H1 (cell line): Measurements from ENCODE around the gene BOLA1. TPM values are rescaled to one million over a fixed set of nuclear protein-coding genes. Genes with fewer than 3 reads are reported as not detected.
"Not testable (repeated sequence)": the region's sequence is repeated elsewhere in the genome, so short reads cannot be mapped to it uniquely, and the experiment has no call there.

Experiments used
- CTCF ChIA-PET: fragments of 300-600 bp; sonication (Branson Sonifier 250); formaldehyde crosslinking; loops from one replicate; lab custom pipeline; 2021; ENCODE audit not compliant: partially characterized antibody; lab: Charles Lee
- POLR2A ChIA-PET: fragments of 300-600 bp; sonication (Branson Sonifier 250); formaldehyde crosslinking; loops from one replicate; lab custom pipeline; 2021; ENCODE audit warnings: inconsistent platforms; ENCODE audit not compliant: partially characterized antibody; lab: Charles Lee
- DNase-seq, 2 experiments: peaks; one replicate each; pipeline versions ENCODE4 v3.0.0 to v3.0.0-alpha.2; 2010 to 2022; ENCODE audit warnings: low spot score in 2 of 2, low read depth in 1 of 2, mixed read lengths in 1 of 2
- FAIRE-seq: peaks from 2 replicates; lab custom pipeline; 2011; peaks lifted over from hg19 to GRCh38; lab: Jason Lieb, UNC
- H2AFZ ChIP-seq: 2 replicates; pipeline ENCODE4 v1.8.1; 2012; ENCODE audit warnings: low read length, inconsistent platforms
- H2AK5ac ChIP-seq: 2 replicates; pipeline ENCODE4 v1.6.1; 2013; ENCODE audit warnings: low read depth, low read length
- H2BK120ac ChIP-seq: replicated peaks from 2 replicates; pipeline ENCODE3; 2013; ENCODE audit warnings: low read depth, low read length, inconsistent platforms
- H2BK12ac ChIP-seq: 2 replicates; pipeline ENCODE4 v1.6.1; 2013; ENCODE audit warnings: low read depth, low read length
- H2BK15ac ChIP-seq: 2 replicates; pipeline ENCODE4 v1.6.1; 2013; ENCODE audit warnings: low read length
- H2BK20ac ChIP-seq: 2 replicates; pipeline ENCODE4 v1.6.1; 2013; ENCODE audit warnings: low read length
- H2BK5ac ChIP-seq: 2 replicates; pipeline ENCODE4 v1.6.1; 2013; ENCODE audit warnings: low read depth, low read length
- H3K14ac ChIP-seq: 2 replicates; pipeline ENCODE4 v1.6.1; 2013; ENCODE audit warnings: inconsistent platforms; ENCODE audit not compliant: insufficient read length
- H3K18ac ChIP-seq: 2 replicates; pipeline ENCODE4 v1.6.1; 2013; ENCODE audit warnings: low read length; ENCODE audit errors: extremely low read depth
- H3K23ac ChIP-seq: 2 replicates; pipeline ENCODE4 v1.6.1; 2013; ENCODE audit warnings: inconsistent platforms; ENCODE audit not compliant: insufficient read length
- H3K23me2 ChIP-seq: 2 replicates; pipeline ENCODE4 v1.6.1; 2013; ENCODE audit warnings: low read depth, low read length
- H3K27ac ChIP-seq: 2 replicates; pipeline ENCODE4 v1.6.1; 2011; ENCODE audit warnings: low read depth, low read length, inconsistent platforms
- H3K27me3 ChIP-seq, 4 experiments: replicated peaks in 1 of 4; 1 replicate in 1 of 4; 2 replicates in 3 of 4; pipeline versions ENCODE4 v1.6.1 to v1.8.1; 2011 to 2013; ENCODE audit warnings: low read length in 3 of 4, mild to moderate bottlenecking in 3 of 4, inconsistent platforms in 2 of 4, mixed read lengths in 2 of 4, moderate library complexity in 1 of 4; ENCODE audit not compliant: control insufficient read depth in 3 of 4, insufficient read depth in 3 of 4; ENCODE audit errors: extremely low read depth in 1 of 4
- H3K36me3 ChIP-seq, 4 experiments: 2 replicates each; pipeline versions ENCODE4 v1.6.1 to v1.8.1; 2011 to 2013; ENCODE audit warnings: mild to moderate bottlenecking in 4 of 4, low read length in 3 of 4, moderate library complexity in 2 of 4, control low read depth in 1 of 4, inconsistent platforms in 1 of 4; ENCODE audit not compliant: insufficient read depth in 4 of 4, control insufficient read depth in 2 of 4
- H3K4ac ChIP-seq: replicated peaks from 2 replicates; pipeline ENCODE3; 2013; ENCODE audit warnings: low read length, low read depth, mixed read lengths, inconsistent platforms; ENCODE audit not compliant: insufficient read length
- H3K4me1 ChIP-seq, 4 experiments: replicated peaks in 1 of 4; 1 replicate in 1 of 4; 2 replicates in 3 of 4; pipeline versions ENCODE4 v1.6.1 to v1.8.1; 2011 to 2013; ENCODE audit warnings: low read length in 3 of 4, inconsistent platforms in 2 of 4, mixed read lengths in 1 of 4; ENCODE audit not compliant: insufficient read depth in 4 of 4, control insufficient read depth in 3 of 4
- H3K4me2 ChIP-seq, 2 experiments: 2 replicates each; pipeline versions ENCODE4 v1.6.1 to v1.8.1; 2011 to 2013; ENCODE audit warnings: low read depth in 2 of 2, low read length in 2 of 2, control low read depth in 1 of 2, inconsistent platforms in 1 of 2, mild to moderate bottlenecking in 1 of 2; ENCODE audit not compliant: insufficient read depth in 1 of 2
- H3K4me3 ChIP-seq, 4 experiments: fragments of 200-600, 300-600 bp in 1 of 4; sonication (generic), shearing (Covaris generic), sonication (Bioruptor Twin) in 1 of 4; 2 replicates each; pipeline versions ENCODE4 v1.5.1 to v1.8.1; 2011 to 2016; ENCODE audit warnings: low read length in 4 of 4, low read depth in 3 of 4, control low read depth in 2 of 4, inconsistent platforms in 2 of 4, mild to moderate bottlenecking in 2 of 4, mixed read lengths in 1 of 4, moderate library complexity in 1 of 4; ENCODE audit not compliant: insufficient read depth in 2 of 4; ENCODE audit errors: extremely low read depth in 1 of 4
- H3K56ac ChIP-seq: replicated peaks from 2 replicates; pipeline ENCODE3; 2013; ENCODE audit warnings: low read depth, mild to moderate bottlenecking, mixed read lengths, low read length, inconsistent platforms; ENCODE audit not compliant: insufficient read length
- H3K79me1 ChIP-seq: 2 replicates; pipeline ENCODE4 v1.6.1; 2013; ENCODE audit warnings: low read depth, low read length, control low read depth
- H3K79me2 ChIP-seq, 2 experiments: 2 replicates each; pipeline versions ENCODE4 v1.6.1 to v1.8.1; 2012 to 2013; ENCODE audit warnings: low read length in 2 of 2, mild to moderate bottlenecking in 2 of 2, inconsistent platforms in 1 of 2; ENCODE audit not compliant: insufficient read depth in 2 of 2, control insufficient read depth in 1 of 2
- H3K9ac ChIP-seq, 4 experiments: replicated peaks in 1 of 4; 1 replicate in 1 of 4; 2 replicates in 3 of 4; pipeline versions ENCODE4 v1.6.1 to v1.8.1; 2011 to 2013; ENCODE audit warnings: low read depth in 3 of 4, low read length in 3 of 4, control low read depth in 2 of 4, mild to moderate bottlenecking in 2 of 4, moderate library complexity in 2 of 4, inconsistent platforms in 1 of 4; ENCODE audit errors: extremely low read depth in 1 of 4
- H3K9me3 ChIP-seq, 2 experiments: 2 replicates each; pipeline versions ENCODE4 v1.6.1 to v1.8.1; 2012 to 2013; ENCODE audit warnings: mild to moderate bottlenecking in 2 of 2, moderate library complexity in 2 of 2, control low read depth in 1 of 2, inconsistent platforms in 1 of 2, low read depth in 1 of 2, low read length in 1 of 2, mixed read lengths in 1 of 2; ENCODE audit not compliant: insufficient read depth in 2 of 2
- H4K20me1 ChIP-seq, 2 experiments: replicated peaks in 1 of 2; 2 replicates each; pipeline versions ENCODE3 to v1.8.1; 2011 to 2013; ENCODE audit warnings: inconsistent platforms in 2 of 2, low read length in 2 of 2, mild to moderate bottlenecking in 1 of 2; ENCODE audit not compliant: insufficient read depth in 2 of 2, control insufficient read depth in 1 of 2
- H4K5ac ChIP-seq: 2 replicates; pipeline ENCODE4 v1.6.1; 2013; ENCODE audit warnings: low read length, low read depth, mixed read lengths, inconsistent platforms; ENCODE audit not compliant: insufficient read length
- H4K8ac ChIP-seq: 2 replicates; pipeline ENCODE4 v1.8.0; 2013; ENCODE audit warnings: mild to moderate bottlenecking, moderate library complexity, low read length, inconsistent platforms; ENCODE audit not compliant: insufficient read depth; ENCODE audit errors: extremely low read depth
- H4K91ac ChIP-seq: replicated peaks from 2 replicates; pipeline ENCODE3; 2013; ENCODE audit warnings: low read length, mixed read lengths, inconsistent platforms; ENCODE audit not compliant: insufficient read length
- WGBS, 2 experiments: shearing (Covaris generic) in 1 of 2; methylation state at CpG; one replicate each; pipeline versions ENCODE4 v1.1.6 to v1.1.7; 2013 to 2015; ENCODE audit warnings: low lambda C conversion rate in 2 of 2, mixed read lengths in 2 of 2, inconsistent platforms in 1 of 2, low coverage in 1 of 2, missing lambda C conversion rate in 1 of 2; ENCODE audit not compliant: insufficient replicate concordance in 2 of 2, insufficient coverage in 1 of 2, insufficient read length in 1 of 2; ENCODE audit errors: extremely low coverage in 1 of 2, missing lambda C conversion rate in 1 of 2; 5-methylcytosine and 5-hydroxymethylcytosine counted together
- polyA plus RNA-seq, 7 experiments: library from polyadenylated mRNA; depleted of rRNA in 3 of 7; stranded (reverse) in 5 of 7; unstranded in 2 of 7; fragments of >200 nt in 5 of 7; fragments of 200-250 nt in 2 of 7; gene quantifications; 1 replicate in 5 of 7; 2 replicates in 1 of 7; 4 replicates in 1 of 7; pipeline versions ENCODE4 v1.2.1 to v1.2.3, GENCODE V29; 2011 to 2013; ENCODE audit warnings: missing spikeins in 2 of 7, mixed read lengths in 2 of 7
- total RNA-seq: library from RNA; stranded (reverse); fragmentation: NEBNext Ultra II Directional; extraction: Animal tissue kit (Norgen Biotek cat#: 25700); gene quantifications from 2 replicates; pipeline ENCODE4 v1.2.1, GENCODE V29; 2021

The BOLA1 gene
- total and polyA plus RNA-seq, 2 of the 8 experiments (the other 6 are each of a cell fraction or from before 2014, with no cell fraction given) = 8.1 to 15.4 TPM

GRCh38 chr1:149861497-149862054 is 37.8 kb upstream of the BOLA1 start:
- H3K4me3 ChIP-seq, CTCF ChIA-PET, H2AK5ac ChIP-seq, H3K4me2 ChIP-seq, H3K27ac ChIP-seq, H3K56ac ChIP-seq, H2BK5ac ChIP-seq, H4K8ac ChIP-seq, H3K27me3 ChIP-seq, H3K18ac ChIP-seq, H2BK20ac ChIP-seq, H3K14ac ChIP-seq, H3K36me3 ChIP-seq, H3K4ac ChIP-seq, H3K79me1 ChIP-seq, H2BK12ac ChIP-seq, POLR2A ChIA-PET, H4K20me1 ChIP-seq, H3K4me1 ChIP-seq, H4K5ac ChIP-seq, H3K23me2 ChIP-seq, H3K79me2 ChIP-seq, FAIRE-seq, H3K23ac ChIP-seq, DNase-seq, H2AFZ ChIP-seq, H2BK15ac ChIP-seq, H3K9me3 ChIP-seq, H2BK120ac ChIP-seq, H3K9ac ChIP-seq, H4K91ac ChIP-seq: not testable (repeated sequence)
- WGBS, 2 experiments = no CpG with 5 or more reads among the region's 32 CpGs

- H3K4me3 ChIP-seq, H3K27me3 ChIP-seq, H4K91ac ChIP-seq, POLR2A ChIA-PET, H3K79me2 ChIP-seq, H2BK12ac ChIP-seq, H2BK120ac ChIP-seq, H2BK15ac ChIP-seq, H3K14ac ChIP-seq, H3K4me2 ChIP-seq, H3K18ac ChIP-seq, H2AK5ac ChIP-seq, H4K5ac ChIP-seq, FAIRE-seq, H2BK20ac ChIP-seq, H3K23ac ChIP-seq, CTCF ChIA-PET, H3K36me3 ChIP-seq, H3K27ac ChIP-seq, H3K56ac ChIP-seq, H4K8ac ChIP-seq, H3K79me1 ChIP-seq, H2BK5ac ChIP-seq, DNase-seq, H2AFZ ChIP-seq, H3K4ac ChIP-seq, H3K4me1 ChIP-seq, H3K9me3 ChIP-seq, H4K20me1 ChIP-seq, H3K23me2 ChIP-seq, H3K9ac ChIP-seq: not testable (repeated sequence)
- WGBS, 2 experiments = no CpG with 5 or more reads among the region's 2 CpGs
These were observed 32.5 kb upstream of the BOLA1 start for GRCh38 chr1:149866887-149867286.
